Glutamatergic neuron (in vitro differentiated cells): ENCODE measurements around the gene COL6A1. TPM values are rescaled to one million over a fixed set of nuclear protein-coding genes. Genes with fewer than 3 reads are reported as not detected.

Experiments
- DNase-seq: peaks from one replicate; pipeline ENCODE4 v3.0.0; 2022
- H3K27ac Mint-ChIP-seq: one replicate; pipeline ENCODE4 v1.8.0; 2020; ENCODE audit warnings: mild to moderate bottlenecking, mixed read lengths, inconsistent platforms; ENCODE audit not compliant: unreplicated experiment
- H3K27me3 Mint-ChIP-seq: one replicate; pipeline ENCODE4 v1.8.0; 2020; ENCODE audit warnings: mild to moderate bottlenecking, moderate library complexity, mixed read lengths, inconsistent platforms; ENCODE audit not compliant: unreplicated experiment
- H3K36me3 Mint-ChIP-seq: one replicate; pipeline ENCODE4 v1.8.0; 2020; ENCODE audit warnings: mild to moderate bottlenecking, mixed read lengths, inconsistent platforms; ENCODE audit not compliant: unreplicated experiment
- H3K4me1 Mint-ChIP-seq: one replicate; pipeline ENCODE4 v1.8.0; 2020; ENCODE audit warnings: mild to moderate bottlenecking, low read depth, mixed read lengths, inconsistent platforms; ENCODE audit not compliant: unreplicated experiment
- H3K4me3 Mint-ChIP-seq: one replicate; pipeline ENCODE4 v1.8.0; 2020; ENCODE audit warnings: mild to moderate bottlenecking, mixed read lengths, inconsistent platforms; ENCODE audit not compliant: unreplicated experiment
- H3K9me3 Mint-ChIP-seq: one replicate; pipeline ENCODE4 v1.8.0; 2020; ENCODE audit warnings: mild to moderate bottlenecking, moderate library complexity, mixed read lengths, inconsistent platforms; ENCODE audit not compliant: unreplicated experiment
- total RNA-seq: library from RNA; stranded (reverse); fragmentation: NEBNext Ultra II Directional; extraction: Animal tissue kit (Norgen Biotek cat#: 25700); gene quantifications from one replicate; pipeline ENCODE4 v1.2.1, GENCODE V29; 2021; ENCODE audit not compliant: unreplicated experiment
- TF ChIP-seq, protein P1 (sequence below): fragments of 200-600 bp; sonication (generic); IDR thresholded peaks from one replicate; pipeline ENCODE4 v1.5.0; 2021; ENCODE audit not compliant: partially characterized antibody, unreplicated experiment

Gene COL6A1
- total RNA-seq, 1 donor from 2014 or later = 407 TPM

DNA sequence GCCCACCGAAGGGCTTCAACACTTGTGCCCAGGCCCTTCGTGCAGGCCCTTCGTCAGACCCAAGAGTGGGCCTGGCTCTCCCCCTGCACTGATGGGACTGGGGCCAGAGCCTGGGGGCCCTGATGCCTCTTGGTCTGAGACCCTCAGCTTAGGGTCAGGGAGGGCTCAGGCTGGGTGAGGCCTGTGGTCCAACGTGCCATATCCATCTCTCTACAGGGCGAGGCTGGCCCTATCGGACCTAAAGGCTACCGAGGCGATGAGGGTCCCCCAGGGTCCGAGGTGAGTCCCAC is 15.6 kb downstream of the COL6A1 start:
- no peak overlapping the region for H3K4me3 Mint-ChIP-seq
- peaks cover 5% of the 10 kb centered on the region for H3K36me3 Mint-ChIP-seq
- peaks cover 2% of the 10 kb centered on the region for H3K9me3 Mint-ChIP-seq
- peaks cover 7% of the 10 kb centered on the region for H3K4me1 Mint-ChIP-seq
- H3K27me3 Mint-ChIP-seq = peaks cover 10% of the 10 kb centered on the region
- H3K27ac Mint-ChIP-seq = no peak overlapping the region
- TF ChIP-seq, protein P1, sequence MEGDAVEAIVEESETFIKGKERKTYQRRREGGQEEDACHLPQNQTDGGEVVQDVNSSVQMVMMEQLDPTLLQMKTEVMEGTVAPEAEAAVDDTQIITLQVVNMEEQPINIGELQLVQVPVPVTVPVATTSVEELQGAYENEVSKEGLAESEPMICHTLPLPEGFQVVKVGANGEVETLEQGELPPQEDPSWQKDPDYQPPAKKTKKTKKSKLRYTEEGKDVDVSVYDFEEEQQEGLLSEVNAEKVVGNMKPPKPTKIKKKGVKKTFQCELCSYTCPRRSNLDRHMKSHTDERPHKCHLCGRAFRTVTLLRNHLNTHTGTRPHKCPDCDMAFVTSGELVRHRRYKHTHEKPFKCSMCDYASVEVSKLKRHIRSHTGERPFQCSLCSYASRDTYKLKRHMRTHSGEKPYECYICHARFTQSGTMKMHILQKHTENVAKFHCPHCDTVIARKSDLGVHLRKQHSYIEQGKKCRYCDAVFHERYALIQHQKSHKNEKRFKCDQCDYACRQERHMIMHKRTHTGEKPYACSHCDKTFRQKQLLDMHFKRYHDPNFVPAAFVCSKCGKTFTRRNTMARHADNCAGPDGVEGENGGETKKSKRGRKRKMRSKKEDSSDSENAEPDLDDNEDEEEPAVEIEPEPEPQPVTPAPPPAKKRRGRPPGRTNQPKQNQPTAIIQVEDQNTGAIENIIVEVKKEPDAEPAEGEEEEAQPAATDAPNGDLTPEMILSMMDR = no peak
- peak; percentile 6 for DNase-seq

DNA sequence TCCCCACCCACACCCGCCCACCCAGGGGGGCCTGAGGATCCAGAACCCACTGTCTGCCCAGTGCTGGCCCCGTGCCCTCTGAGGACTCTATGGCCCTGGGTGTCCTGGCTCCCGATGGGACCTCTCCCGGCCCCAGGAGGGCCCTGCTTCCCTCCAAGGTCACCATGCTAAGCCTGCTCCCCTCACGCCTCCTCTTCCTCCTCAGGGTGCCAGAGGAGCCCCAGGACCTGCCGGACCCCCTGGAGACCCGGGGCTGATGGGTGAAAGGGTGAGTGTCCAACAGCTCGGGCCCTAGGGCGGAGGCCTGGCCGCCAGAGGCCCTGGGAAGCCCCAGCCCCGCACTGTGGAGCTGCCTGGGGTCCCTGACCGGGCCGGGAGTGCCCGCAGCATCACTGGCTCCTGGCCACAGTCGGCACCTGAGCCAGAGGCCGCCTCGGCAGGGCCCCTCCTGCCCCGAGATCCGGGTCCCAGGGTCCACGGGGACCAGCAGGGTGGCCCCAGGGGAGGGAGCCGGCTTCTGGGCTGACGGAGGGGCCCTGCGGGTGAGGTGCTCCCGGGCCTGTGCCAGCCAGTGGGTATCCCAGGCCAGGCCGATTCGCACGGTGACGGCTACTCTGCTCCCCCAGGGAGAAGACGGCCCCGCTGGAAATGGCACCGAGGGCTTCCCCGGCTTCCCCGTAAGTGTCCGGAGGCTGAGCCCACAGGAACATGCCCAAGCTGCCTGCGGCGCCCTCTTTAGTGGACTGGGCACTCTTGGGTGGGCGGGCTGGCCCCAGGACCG is 16.1 kb downstream of the COL6A1 start:
- Mint-ChIP-seq H3K27me3 (peaks cover 10% of the 10 kb centered on the region), H3K36me3 (peaks cover 5% of the 10 kb centered on the region), H3K9me3 (peaks cover 2% of the 10 kb centered on the region), H3K4me1 (peaks cover 7% of the 10 kb centered on the region), H3K27ac (no peak overlapping the region), H3K4me3 (no peak overlapping the region)
- TF ChIP-seq, protein P1 = no peak
- peak; percentile 14 for DNase-seq

DNA sequence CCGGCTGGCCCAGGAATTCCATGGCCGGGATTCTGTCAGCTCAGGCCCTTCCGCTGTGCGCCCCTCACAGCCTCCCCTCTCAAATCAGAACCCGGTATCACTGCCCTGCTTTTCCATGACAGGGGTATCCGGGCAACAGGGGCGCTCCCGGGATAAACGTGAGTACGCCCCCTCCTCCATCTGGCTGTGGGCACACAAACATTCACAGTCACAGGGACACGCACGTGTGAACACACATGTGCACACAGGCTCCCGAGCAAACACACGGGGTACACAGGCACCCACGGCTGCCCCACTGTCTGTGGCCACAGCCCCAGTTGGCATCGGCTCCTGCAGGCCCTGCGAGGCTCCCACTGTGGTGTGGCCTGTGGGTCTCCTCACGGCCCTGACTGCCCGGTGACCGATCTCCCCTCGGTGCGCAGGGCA is 16.7 kb downstream of the COL6A1 start:
- no peak overlapping the region for H3K27ac Mint-ChIP-seq
- H3K36me3 Mint-ChIP-seq = peaks cover 5% of the 10 kb centered on the region
- H3K27me3 Mint-ChIP-seq = peaks cover 10% of the 10 kb centered on the region
- peak; percentile 11 for DNase-seq
- H3K9me3 Mint-ChIP-seq = peaks cover 2% of the 10 kb centered on the region
- TF ChIP-seq, protein P1 = no peak
- no peak overlapping the region for H3K4me3 Mint-ChIP-seq
- peaks cover 7% of the 10 kb centered on the region for H3K4me1 Mint-ChIP-seq

DNA sequence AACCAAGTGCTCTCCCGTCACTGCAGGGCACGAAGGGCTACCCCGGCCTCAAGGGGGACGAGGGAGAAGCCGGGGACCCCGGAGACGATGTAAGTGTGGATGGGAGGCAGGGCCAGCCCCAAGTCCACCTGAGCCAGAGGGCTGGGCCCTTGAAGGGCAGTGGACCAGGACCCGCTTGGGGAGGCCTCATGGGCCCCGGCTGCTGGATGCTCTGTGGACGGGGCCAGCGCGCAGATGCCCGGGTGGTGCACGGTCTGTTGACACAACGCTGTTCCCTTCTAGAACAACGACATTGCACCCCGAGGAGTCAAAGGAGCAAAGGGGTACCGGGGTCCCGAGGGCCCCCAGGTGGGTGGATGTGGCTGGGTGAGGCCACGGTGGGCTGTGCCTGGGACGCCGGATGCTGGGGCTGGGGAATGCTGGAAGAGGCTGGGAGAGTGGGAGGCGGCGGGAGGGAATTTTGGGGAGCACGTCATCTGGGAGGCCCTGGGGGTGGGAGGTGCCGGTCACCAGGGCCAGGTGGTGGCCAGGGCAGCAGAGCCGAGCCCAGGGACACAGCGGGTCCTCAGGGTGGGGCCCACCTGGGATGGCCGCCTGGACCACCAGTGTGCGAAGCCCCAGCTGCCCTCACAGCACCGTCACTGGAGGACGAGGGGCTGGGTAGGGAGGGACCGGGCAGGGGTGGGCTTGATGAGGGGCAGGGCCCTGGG is 17.5 kb downstream of the COL6A1 start:
- peaks cover 2% of the 10 kb centered on the region for H3K9me3 Mint-ChIP-seq
- no peak overlapping the region for H3K27ac Mint-ChIP-seq
- H3K27me3 Mint-ChIP-seq = peaks cover 12% of the 10 kb centered on the region
- H3K36me3 Mint-ChIP-seq = peaks cover 5% of the 10 kb centered on the region
- H3K4me1 Mint-ChIP-seq = peaks cover 7% of the 10 kb centered on the region
- no peak overlapping the region for H3K4me3 Mint-ChIP-seq
- TF ChIP-seq, protein P1 = no peak
- DNase-seq = peak; percentile 10
